ENCODE measurements around the gene DNAJB6.

Gene DNAJB6

DNA sequence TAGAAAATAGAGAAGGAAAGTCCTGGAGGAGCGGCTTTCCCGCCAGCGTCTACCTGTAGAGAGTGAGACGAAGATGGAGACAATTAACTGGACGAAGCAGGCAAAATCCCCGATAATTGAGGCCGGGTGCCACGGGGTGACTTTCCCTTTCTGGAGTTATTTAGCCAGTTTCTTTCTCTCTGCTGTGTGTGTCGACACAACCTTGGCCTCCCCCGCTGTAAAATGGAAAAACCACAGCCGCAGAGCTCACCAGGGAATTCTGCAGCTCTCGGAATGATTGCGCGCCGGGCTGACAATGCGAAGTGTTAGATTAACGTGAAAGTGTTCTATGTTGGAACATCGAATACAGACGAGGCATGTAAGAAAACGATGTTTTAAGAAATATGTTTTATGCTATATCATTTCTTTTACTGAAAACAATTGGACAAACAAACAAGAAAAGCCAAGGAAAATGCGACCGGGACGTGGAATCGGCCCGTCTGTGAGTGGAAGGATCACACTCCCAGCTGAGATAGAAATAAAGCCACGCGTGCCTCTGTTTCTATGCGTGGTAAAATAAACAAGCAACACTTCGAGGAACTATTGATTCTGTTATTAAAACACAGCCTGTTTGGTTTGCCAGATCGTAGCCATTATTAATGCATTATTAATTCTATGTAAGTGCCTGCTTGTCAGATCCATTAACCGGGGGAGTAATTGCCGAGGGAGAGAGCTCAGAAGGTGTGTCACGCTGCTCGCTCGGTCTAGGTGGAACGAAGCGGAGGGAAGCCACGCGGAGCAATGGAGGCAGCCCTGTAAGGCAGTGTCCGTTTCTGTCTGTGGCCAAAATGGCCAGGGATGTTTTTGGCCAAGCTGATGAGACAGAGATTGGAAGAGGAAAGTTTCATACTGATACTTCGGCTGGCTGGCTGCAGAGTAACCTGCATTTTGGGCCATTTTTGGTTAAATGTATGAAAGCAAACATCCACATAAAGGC, 129.4 kb downstream of the DNAJB6 start:
- Mint-ChIP-seq H3K27ac (no peak overlapping the region), H3K4me1 (ENCODE audit: low read depth) (peaks cover 18% of the 10 kb centered on the region), H3K4me3 (no peak overlapping the region), H3K27me3 (no peaks in the 10 kb centered on the region), H3K36me3 (ENCODE audit: low read depth) (no peaks in the 10 kb centered on the region), H3K9me3 (no peaks in the 10 kb centered on the region)
- no peak for DNase-seq

DNA sequence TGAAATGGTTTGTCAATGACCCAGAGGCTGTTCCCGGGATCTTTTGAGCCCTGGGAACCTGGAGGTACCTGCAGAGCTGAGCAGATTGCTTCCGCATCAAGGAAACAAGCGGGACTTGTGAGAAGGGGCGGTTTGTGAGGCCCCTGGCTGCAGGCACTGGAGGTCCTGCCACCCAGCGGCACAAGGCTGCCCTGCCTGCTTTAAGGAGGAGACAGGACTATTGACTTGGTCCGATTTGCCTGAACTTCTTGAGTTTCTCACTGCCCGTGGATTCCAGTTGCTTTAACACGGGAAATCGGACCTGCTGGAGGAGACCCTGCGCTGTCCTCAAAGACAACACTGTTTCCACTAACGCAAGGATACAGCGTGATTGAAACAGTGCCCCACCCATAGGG, 130.1 kb downstream of the DNAJB6 start:
- no peak overlapping the region for H3K27ac Mint-ChIP-seq

More for the DNA sequence above, 130.1 kb downstream of the DNAJB6 start:
- Mint-ChIP-seq H3K4me1 (ENCODE audit: low read depth) (peaks cover 23% of the 10 kb centered on the region), H3K27me3 (no peaks in the 10 kb centered on the region), H3K4me3 (no peak overlapping the region), H3K9me3 (no peaks in the 10 kb centered on the region), H3K36me3 (ENCODE audit: low read depth) (no peaks in the 10 kb centered on the region)
- DNase-seq, result no peak
